ENCODE measurements around the gene SLC9A1. TPM values are rescaled to one million over a fixed set of nuclear protein-coding genes. Genes with fewer than 3 reads are reported as not detected.

Gene SLC9A1
- total RNA-seq, 1 donor from 2014 or later = 54.6 TPM

DNA sequence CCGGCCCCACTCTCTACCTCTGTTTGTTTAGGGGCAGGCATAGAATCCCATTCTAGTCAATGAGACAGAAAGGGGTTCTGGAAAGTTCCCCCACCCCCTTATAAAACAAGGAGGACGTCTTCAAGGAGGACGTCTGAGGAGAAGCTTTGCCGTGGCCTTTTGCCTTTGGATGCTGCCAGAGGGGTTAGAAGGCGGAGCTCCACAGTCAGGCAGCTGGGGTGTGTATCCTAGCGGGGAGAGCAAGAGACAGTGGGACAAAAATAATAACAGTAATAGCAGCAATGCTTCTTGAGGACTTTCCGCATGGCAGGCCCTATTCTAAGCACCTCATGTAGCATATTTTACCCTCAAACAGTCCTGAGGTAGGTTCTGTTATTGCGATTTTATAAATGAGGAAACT is 94.0 kb downstream of the SLC9A1 start:
- no peaks in the 10 kb centered on the region for H3K36me3 Mint-ChIP-seq (ENCODE audit: low read depth)
- no peak overlapping the region for H3K4me3 Mint-ChIP-seq (ENCODE audit: unreplicated experiment)
- H3K9me3 Mint-ChIP-seq (ENCODE audit: low read depth) = no peaks in the 10 kb centered on the region
- peaks cover 6% of the 10 kb centered on the region for H3K4me1 Mint-ChIP-seq (ENCODE audit: low read depth)
- H3K27me3 Mint-ChIP-seq (ENCODE audit: low read depth) = peaks cover 4% of the 10 kb centered on the region
- no peak for DNase-seq (ENCODE audit: low spot score)
- no peak overlapping the region for H3K27ac Mint-ChIP-seq (ENCODE audit: unreplicated experiment)
- TF ChIP-seq, protein P1, sequence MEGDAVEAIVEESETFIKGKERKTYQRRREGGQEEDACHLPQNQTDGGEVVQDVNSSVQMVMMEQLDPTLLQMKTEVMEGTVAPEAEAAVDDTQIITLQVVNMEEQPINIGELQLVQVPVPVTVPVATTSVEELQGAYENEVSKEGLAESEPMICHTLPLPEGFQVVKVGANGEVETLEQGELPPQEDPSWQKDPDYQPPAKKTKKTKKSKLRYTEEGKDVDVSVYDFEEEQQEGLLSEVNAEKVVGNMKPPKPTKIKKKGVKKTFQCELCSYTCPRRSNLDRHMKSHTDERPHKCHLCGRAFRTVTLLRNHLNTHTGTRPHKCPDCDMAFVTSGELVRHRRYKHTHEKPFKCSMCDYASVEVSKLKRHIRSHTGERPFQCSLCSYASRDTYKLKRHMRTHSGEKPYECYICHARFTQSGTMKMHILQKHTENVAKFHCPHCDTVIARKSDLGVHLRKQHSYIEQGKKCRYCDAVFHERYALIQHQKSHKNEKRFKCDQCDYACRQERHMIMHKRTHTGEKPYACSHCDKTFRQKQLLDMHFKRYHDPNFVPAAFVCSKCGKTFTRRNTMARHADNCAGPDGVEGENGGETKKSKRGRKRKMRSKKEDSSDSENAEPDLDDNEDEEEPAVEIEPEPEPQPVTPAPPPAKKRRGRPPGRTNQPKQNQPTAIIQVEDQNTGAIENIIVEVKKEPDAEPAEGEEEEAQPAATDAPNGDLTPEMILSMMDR (IDR thresholded peaks at IDR 0.05) = no peak

DNA sequence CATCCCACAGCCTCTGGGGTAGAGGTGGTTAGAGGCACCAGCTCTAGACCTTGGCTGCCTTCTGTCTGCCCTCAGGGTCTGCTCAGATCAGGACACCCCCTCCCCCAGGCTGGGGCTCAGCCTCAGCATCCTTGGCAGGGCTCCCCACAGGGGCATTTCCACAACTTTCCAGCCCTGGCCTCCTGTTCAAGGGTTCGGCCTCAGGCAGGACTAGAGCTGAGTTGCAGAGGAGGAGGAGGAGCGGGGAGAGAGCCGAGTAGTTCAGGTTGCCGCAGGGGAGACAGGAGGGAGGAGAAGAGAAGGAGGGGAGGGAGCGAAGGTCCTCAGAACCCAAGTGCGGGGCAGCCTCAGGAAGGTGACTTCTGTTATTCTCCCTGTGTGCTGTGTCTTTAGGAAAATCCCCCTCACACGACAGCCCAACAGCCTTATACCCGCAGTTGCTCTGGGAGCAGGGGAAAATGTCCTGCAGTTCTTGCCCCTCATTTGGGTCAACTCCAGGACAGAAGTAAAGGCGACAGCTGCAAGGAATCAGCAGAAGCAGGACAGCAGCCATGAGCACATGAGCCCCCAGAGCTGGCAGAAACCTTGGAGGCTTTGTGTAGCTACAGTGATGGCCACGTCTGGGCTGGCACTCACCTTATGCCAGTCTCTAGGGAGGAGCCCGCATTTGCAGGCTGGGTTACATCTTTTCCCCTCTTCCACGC is 95.8 kb downstream of the SLC9A1 start:
- Mint-ChIP-seq H3K36me3 (ENCODE audit: low read depth) (no peaks in the 10 kb centered on the region), H3K9me3 (ENCODE audit: low read depth) (no peaks in the 10 kb centered on the region), H3K4me3 (ENCODE audit: unreplicated experiment) (no peak overlapping the region), H3K27me3 (ENCODE audit: low read depth) (peaks cover 4% of the 10 kb centered on the region), H3K4me1 (ENCODE audit: low read depth) (peaks cover 6% of the 10 kb centered on the region), H3K27ac (ENCODE audit: unreplicated experiment) (no peak overlapping the region)
- TF ChIP-seq, protein P1 (IDR thresholded peaks at IDR 0.05) = no peak
- DNase-seq (ENCODE audit: low spot score) = no peak

DNA sequence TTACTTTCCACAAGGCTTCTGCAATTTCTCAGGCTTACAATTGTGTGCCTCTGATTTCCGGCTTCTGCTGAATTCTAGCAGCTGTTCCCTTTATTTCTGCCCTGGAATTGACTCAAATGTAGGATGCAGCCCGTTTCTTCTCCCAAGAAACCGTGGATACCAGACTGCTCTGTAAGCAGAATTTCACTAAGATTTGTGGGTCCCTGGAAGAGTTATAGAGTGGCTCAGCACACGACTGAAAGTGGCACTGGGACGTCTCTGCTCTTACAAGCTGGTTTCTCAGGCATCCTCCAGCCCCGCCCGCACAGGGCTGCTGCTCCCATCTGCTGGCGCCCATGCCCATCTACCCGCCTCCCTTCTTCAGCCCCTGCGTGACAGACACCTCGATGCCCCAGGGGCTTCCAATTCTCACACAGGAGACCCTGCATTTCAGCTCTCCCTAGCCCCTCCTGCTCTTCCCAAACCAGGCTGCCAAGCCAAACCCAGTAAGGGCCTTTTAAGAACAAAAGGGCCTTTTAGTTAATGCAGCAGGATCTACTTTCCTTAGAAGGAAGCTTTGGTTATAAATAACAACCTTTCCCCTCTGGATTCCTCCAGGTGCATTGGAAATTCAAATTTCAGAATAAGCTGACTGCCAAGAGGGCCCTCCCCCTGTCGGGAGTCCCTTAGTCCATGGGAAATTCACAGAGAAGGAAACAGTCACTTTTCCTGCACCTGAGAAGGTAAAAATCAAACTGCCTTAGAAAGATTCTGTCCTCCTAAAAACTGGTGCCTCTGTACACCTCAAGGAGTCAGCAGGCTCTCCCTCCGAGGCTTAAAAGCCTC is 96.9 kb downstream of the SLC9A1 start:
- Mint-ChIP-seq H3K27me3 (ENCODE audit: low read depth) (peaks cover 4% of the 10 kb centered on the region), H3K36me3 (ENCODE audit: low read depth) (no peaks in the 10 kb centered on the region), H3K9me3 (ENCODE audit: low read depth) (no peaks in the 10 kb centered on the region), H3K4me3 (ENCODE audit: unreplicated experiment) (no peak overlapping the region), H3K27ac (ENCODE audit: unreplicated experiment) (no peak overlapping the region), H3K4me1 (ENCODE audit: low read depth) (peaks cover 6% of the 10 kb centered on the region)
- TF ChIP-seq, protein P1 (IDR thresholded peaks at IDR 0.05) = no peak
- no peak for DNase-seq (ENCODE audit: low spot score)

DNA sequence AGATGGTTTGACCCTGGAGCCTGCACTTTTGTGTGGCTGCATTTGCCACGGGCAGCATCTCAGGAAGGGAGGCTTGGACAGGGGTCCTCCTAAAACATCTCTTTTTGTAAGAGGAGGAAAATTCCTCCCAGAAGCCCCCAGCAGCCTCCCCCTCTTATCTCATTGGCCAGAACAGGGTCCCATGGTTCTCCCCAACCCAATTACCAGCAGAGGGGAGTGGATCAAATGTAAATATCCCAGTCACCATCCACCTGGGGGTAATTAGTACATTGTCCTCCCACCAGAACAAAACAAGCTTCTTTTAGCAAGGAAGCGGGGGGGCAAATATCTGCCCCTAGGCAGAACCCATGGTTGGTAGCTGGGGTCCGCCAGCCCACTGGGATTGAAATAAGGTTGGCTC is 97.5 kb downstream of the SLC9A1 start:
- Mint-ChIP-seq H3K9me3 (ENCODE audit: low read depth) (no peaks in the 10 kb centered on the region), H3K36me3 (ENCODE audit: low read depth) (no peaks in the 10 kb centered on the region), H3K27me3 (ENCODE audit: low read depth) (peaks cover 4% of the 10 kb centered on the region), H3K4me3 (ENCODE audit: unreplicated experiment) (no peak overlapping the region), H3K27ac (ENCODE audit: unreplicated experiment) (no peak overlapping the region), H3K4me1 (ENCODE audit: low read depth) (peaks cover 6% of the 10 kb centered on the region)
- DNase-seq (ENCODE audit: low spot score) = no peak
- TF ChIP-seq, protein P1 (IDR thresholded peaks at IDR 0.05) = no peak

DNA sequence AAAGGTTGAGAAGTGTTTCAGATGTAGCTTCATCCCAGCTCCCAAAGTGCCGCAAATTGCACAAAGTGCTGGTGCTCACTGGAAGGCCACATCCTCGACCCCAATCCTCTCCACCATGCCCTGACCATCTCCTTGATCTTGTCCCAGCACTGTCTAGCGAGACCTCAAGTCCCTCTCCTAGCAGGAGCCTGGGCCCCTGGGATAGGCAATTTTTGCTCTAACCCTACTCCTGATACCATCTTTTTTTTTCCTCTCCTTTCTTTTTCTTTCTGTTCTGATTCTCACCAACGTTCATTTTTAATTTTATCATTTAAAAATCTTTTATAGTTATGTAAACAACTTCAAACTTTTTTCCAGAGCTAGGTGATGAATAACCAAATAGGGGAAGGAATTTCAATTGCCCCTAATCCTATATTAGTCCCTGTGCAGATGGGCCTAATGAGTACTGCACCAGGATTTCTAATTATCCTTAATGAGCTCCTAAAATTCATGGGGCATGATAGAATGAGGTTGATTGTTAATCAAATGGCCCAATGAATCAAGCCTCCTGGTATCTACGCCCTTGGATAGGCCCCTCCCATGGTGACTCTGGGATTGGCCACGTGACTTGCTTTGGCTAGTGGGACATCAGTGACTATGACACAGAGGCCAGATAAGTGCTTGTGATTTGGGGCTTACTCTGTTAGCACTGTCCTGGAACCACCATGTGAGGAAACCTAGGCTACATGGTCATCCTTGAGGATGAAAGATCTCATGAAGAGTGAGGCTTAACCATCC is 100.8 kb downstream of the SLC9A1 start:
- Mint-ChIP-seq H3K27ac (ENCODE audit: unreplicated experiment) (no peak overlapping the region), H3K9me3 (ENCODE audit: low read depth) (no peaks in the 10 kb centered on the region), H3K27me3 (ENCODE audit: low read depth) (peaks cover 3% of the 10 kb centered on the region), H3K36me3 (ENCODE audit: low read depth) (no peaks in the 10 kb centered on the region), H3K4me3 (ENCODE audit: unreplicated experiment) (no peak overlapping the region), H3K4me1 (ENCODE audit: low read depth) (peaks cover 6% of the 10 kb centered on the region)
- no peak for DNase-seq (ENCODE audit: low spot score)
- TF ChIP-seq, protein P1 (IDR thresholded peaks at IDR 0.05) = no peak
